ENCODE results near the gene TTBK1.

DNA sequence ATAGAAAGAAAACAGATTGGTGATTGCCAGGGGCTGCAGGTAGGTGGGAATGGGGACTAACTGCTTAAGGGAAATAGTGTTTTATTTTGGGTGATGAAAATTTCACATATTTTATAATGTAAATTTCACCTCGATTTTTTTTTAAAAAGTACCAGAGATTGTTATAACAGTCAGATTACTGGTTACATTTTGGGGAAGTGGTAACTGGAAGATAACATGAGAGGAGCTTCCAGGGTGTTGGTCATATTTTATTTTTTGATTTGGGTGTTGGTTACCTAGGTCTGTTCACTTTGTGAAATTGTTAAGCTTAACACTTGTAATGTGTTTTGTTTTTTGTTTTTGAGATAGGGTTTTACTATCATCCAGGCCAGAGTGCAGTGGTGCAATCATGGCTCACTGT lies 82.6 kb downstream of the TTBK1 start:
- TF ChIP-seq, protein P1, sequence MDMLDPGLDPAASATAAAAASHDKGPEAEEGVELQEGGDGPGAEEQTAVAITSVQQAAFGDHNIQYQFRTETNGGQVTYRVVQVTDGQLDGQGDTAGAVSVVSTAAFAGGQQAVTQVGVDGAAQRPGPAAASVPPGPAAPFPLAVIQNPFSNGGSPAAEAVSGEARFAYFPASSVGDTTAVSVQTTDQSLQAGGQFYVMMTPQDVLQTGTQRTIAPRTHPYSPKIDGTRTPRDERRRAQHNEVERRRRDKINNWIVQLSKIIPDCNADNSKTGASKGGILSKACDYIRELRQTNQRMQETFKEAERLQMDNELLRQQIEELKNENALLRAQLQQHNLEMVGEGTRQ (IDR thresholded peaks at IDR 0.05; ENCODE audit: borderline replicate concordance, low read depth, low read length): no peak
- TF ChIP-seq NFIC (IDR thresholded peaks at IDR 0.05; ENCODE audit: borderline replicate concordance): no peak
- no peak for TF ChIP-seq SIN3A (IDR thresholded peaks at IDR 0.05; ENCODE audit: borderline replicate concordance, low read depth, low read length)
- TF ChIP-seq, protein P2, sequence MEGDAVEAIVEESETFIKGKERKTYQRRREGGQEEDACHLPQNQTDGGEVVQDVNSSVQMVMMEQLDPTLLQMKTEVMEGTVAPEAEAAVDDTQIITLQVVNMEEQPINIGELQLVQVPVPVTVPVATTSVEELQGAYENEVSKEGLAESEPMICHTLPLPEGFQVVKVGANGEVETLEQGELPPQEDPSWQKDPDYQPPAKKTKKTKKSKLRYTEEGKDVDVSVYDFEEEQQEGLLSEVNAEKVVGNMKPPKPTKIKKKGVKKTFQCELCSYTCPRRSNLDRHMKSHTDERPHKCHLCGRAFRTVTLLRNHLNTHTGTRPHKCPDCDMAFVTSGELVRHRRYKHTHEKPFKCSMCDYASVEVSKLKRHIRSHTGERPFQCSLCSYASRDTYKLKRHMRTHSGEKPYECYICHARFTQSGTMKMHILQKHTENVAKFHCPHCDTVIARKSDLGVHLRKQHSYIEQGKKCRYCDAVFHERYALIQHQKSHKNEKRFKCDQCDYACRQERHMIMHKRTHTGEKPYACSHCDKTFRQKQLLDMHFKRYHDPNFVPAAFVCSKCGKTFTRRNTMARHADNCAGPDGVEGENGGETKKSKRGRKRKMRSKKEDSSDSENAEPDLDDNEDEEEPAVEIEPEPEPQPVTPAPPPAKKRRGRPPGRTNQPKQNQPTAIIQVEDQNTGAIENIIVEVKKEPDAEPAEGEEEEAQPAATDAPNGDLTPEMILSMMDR (IDR thresholded peaks at IDR 0.05): no peak
- TF ChIP-seq EZH2phosphoT487 (IDR thresholded peaks at IDR 0.05; ENCODE audit: borderline replicate concordance, low read depth): no peak
- no peak for TF ChIP-seq MEF2A (IDR thresholded peaks at IDR 0.05; ENCODE audit: borderline replicate concordance, low read depth)
- no peak for TF ChIP-seq MXI1 (IDR thresholded peaks at IDR 0.05; ENCODE audit: low read depth, low read length)
- no peak for TF ChIP-seq ELF1 (IDR thresholded peaks at IDR 0.05)
- no peak for TF ChIP-seq GABPA (IDR thresholded peaks at IDR 0.05; ENCODE audit: low read depth)
- TF ChIP-seq, protein P3, sequence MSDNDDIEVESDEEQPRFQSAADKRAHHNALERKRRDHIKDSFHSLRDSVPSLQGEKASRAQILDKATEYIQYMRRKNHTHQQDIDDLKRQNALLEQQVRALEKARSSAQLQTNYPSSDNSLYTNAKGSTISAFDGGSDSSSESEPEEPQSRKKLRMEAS (IDR thresholded peaks at IDR 0.05; ENCODE audit: low read depth): no peak
